Thoracic aorta (tissue), 2 donors: ENCODE results near the gene AKR7A2. TPM values are rescaled to one million over a fixed set of nuclear protein-coding genes. Genes with fewer than 3 reads are reported as not detected.
A peak's percentile ranks its signal among the peaks of the same experiment; 100 is the strongest.

Source experiments
- ATAC-seq: fragments of 150-250 bp; one replicate; pipeline ENCODE4 v1.8.0; 2017; ENCODE audit warnings: low read depth; ENCODE audit not compliant: insufficient number of reproducible peaks, low FRiP score
- DNase-seq: peaks from one replicate; pipeline ENCODE4 v3.0.0-alpha.2; 2020; ENCODE audit warnings: low spot score
- H3K27ac ChIP-seq, 2 donors: fragments of 200-600 bp; sonication (generic); 1 replicate in 1 of 2; 2 replicates in 1 of 2; pipeline ENCODE4 v1.5.1; 2016; ENCODE audit warnings: mild to moderate bottlenecking in 2 of 2, moderate library complexity in 2 of 2
- H3K27me3 ChIP-seq: fragments of 200-600 bp; sonication (generic); replicated peaks from 2 replicates; pipeline ENCODE4 v1.6.0; 2016; ENCODE audit warnings: mild to moderate bottlenecking; ENCODE audit not compliant: insufficient read depth
- H3K36me3 ChIP-seq: fragments of 200-600 bp; sonication (generic); one replicate; pipeline ENCODE4 v1.5.1; 2016
- H3K4me1 ChIP-seq, 2 donors: fragments of 200-600 bp; sonication (generic); 1 replicate in 1 of 2; 2 replicates in 1 of 2; pipeline versions ENCODE4 v1.5.1 to v1.6.0; 2016; ENCODE audit warnings: low read depth in 2 of 2, mild to moderate bottlenecking in 1 of 2; ENCODE audit not compliant: control insufficient read depth in 1 of 2
- H3K4me3 ChIP-seq: fragments of 200-600 bp; sonication (generic); 2 replicates; pipeline ENCODE4 v1.5.1; 2016; ENCODE audit warnings: mild to moderate bottlenecking
- H3K9me3 ChIP-seq: fragments of 200-600 bp; sonication (generic); 2 replicates; pipeline ENCODE4 v1.5.1; 2016
- total RNA-seq, 2 donors: library from RNA; depleted of rRNA; stranded (reverse); fragments of >200 nt; gene quantifications; one replicate each; pipeline versions ENCODE4 v1.1.0 to v1.2.3, GENCODE V29; 2016
- TF ChIP-seq, protein P1 (sequence below): fragments of 200-600 bp; sonication (generic); IDR thresholded peaks from one replicate; pipeline ENCODE4 v1.5.1; 2019; ENCODE audit warnings: antibody characterized with exemption

The AKR7A2 gene
- 10 to 100 TPM; 67.1 to 71.5 TPM for total RNA-seq

DNA sequence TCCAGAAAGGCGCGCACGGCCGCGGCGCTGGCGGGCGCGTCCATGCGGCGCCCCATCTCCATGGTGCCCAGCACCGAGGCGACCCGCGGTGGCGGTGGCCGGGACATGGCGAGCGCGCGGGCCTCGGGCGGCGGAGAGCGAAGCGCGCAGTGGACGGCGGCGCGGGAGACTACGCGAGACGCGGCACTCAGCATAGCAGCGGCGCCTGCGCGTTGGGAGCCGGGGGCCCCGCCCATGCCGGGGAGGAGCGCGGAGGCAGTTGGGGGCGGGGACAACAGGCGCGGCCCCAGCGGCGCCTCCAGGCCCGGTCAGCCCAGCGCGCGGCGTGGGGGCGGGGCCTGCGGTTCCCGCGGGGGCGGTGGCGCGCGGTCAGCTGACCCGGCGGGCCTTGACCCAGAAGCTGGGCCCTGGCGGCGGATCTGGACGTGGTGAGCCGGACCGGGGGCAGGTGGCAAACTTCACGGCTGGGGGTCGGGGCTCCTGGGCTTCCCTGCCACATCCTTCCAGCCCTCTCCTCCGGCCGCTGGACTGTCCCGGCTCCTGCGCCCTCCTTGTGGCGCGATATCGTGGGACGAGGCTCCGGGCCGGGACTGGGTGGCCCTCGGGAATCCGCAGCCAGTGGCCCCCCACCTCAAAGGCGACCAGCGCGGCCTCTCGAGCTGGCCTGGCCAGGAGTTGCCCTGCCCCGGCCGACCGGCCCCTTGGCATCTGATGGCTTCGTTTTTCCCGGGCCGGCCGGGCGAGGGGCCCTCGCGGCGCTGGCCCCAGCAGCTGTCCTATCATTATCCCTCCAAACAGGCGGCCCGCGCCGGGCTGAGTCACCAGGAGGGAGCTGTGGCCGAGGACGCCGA is at the start of gene AKR7A2, which contains the start of gene SLC66A1:
TSS of gene AKR7A2 (minus strand) at position 214 of the 851 bp plus-strand sequence. CDS start at position 194, 20 bp downstream.
TSS of gene SLC66A1 (plus strand) at position 396 of the 851 bp plus-strand sequence. CDS start 5,352 bp downstream, outside the sequence.
- peak; percentile 82 for ATAC-seq
- peak within 1 kb of the TSS; percentile 63 to 85 for H3K27ac ChIP-seq
- TF ChIP-seq, protein P1, sequence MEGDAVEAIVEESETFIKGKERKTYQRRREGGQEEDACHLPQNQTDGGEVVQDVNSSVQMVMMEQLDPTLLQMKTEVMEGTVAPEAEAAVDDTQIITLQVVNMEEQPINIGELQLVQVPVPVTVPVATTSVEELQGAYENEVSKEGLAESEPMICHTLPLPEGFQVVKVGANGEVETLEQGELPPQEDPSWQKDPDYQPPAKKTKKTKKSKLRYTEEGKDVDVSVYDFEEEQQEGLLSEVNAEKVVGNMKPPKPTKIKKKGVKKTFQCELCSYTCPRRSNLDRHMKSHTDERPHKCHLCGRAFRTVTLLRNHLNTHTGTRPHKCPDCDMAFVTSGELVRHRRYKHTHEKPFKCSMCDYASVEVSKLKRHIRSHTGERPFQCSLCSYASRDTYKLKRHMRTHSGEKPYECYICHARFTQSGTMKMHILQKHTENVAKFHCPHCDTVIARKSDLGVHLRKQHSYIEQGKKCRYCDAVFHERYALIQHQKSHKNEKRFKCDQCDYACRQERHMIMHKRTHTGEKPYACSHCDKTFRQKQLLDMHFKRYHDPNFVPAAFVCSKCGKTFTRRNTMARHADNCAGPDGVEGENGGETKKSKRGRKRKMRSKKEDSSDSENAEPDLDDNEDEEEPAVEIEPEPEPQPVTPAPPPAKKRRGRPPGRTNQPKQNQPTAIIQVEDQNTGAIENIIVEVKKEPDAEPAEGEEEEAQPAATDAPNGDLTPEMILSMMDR: no peak
- peaks cover 9% of the 10 kb centered on the region for H3K36me3 ChIP-seq
- peak within 1 kb of the TSS; percentile 96 for H3K4me3 ChIP-seq
- no peaks in the 10 kb centered on the region for H3K9me3 ChIP-seq
- H3K4me1 ChIP-seq: peaks cover 28 to 34% of the 10 kb centered on the region in 2 donors
- DNase-seq: peak; percentile 63
- H3K27me3 ChIP-seq: no peaks in the 10 kb centered on the region

DNA sequence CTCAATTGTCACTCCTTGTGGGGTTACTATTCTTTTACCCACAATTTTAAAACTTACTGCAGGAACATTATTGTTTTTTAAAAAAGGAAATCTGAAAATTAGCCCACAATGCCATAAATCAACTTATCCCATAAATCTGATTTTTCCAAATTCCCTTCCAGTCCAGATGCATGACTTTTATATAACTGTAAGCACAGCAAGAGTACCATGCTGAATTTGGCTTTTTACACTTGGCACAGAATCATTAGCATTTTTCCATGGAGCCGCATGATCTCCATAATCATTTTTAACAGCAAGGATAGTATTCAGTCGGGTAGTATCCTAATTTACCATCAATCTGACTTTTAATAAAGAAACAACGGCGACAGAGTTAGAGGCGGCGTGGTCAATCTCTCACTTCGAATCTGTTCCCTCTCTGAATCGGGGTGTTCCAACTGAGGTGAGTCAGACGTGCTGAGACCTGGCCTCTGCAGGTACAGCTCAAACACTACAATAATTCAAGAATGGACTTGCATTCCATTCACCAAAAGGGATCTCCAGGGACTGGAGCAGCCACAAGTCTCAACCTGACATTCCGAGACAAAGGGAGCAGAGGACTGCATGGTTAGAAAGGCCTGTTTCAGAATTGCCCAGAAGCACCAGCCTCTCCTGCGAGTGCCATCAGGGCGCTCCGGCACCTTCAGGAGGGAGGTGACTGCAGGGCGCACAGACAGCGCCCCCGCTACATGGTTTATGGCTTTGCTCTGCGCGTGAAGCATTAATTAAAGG is 49.1 kb upstream of the AKR7A2 start:
- peaks cover 9% of the 10 kb centered on the region for H3K36me3 ChIP-seq
- no peak for DNase-seq
- TF ChIP-seq, protein P1: no peak
- H3K27ac ChIP-seq: no peak overlapping the region
- no peak for ATAC-seq
- no peaks in the 10 kb centered on the region for H3K27me3 ChIP-seq
- H3K4me3 ChIP-seq: no peak overlapping the region
- H3K4me1 ChIP-seq: peaks cover 0 to 30% of the 10 kb centered on the region in 2 donors
- H3K9me3 ChIP-seq: no peaks in the 10 kb centered on the region

DNA sequence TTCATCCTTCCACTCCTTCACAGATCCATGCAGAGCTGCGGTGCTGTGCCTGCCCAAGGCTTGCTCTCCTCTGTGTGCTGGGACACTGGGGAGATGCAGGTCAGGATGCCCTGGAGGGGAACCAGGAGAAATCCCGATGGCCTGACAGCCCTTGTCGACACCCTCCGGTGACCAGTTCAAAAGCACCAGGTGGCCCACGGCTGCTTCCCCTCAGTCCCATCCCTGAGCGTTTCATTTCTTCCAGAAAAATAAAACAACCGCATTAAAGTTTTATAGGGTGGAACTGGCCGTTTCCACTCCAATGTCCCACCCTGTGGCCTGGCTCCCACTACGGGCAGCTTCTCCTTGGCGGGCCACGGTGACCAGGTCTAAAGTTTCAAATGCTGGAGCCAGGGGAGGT is 48.5 kb upstream of the AKR7A2 start:
- ATAC-seq: no peak
- Histone ChIP-seq H3K27ac (no peak overlapping the region), H3K27me3 (no peaks in the 10 kb centered on the region)

DNA sequence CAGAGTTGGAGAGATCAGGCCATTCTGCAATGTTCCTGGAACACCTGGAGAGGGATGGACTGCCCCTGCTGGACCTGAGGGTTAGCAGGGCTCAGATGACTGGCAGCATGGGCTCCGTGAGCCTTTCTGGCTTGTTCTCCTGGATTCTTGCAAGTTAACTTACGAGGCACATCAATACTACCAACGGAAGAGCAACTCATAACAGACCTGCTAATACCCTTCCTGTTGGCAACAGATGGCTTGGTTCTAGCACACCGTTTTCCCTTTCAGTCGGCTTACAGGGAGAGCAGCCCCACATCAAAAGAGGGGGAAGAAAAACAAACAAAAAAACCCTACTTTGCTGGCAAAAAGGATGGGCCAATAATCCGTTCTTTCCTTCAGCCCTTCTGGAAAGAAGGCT is 48.1 kb upstream of the AKR7A2 start:
- Histone ChIP-seq H3K27ac (no peak overlapping the region), H3K36me3 (peaks cover 19% of the 10 kb centered on the region), H3K9me3 (no peaks in the 10 kb centered on the region), H3K27me3 (no peaks in the 10 kb centered on the region), H3K4me1 (peaks cover 0 to 24% of the 10 kb centered on the region in 2 donors), H3K4me3 (no peak overlapping the region)
- TF ChIP-seq, protein P1: no peak
- DNase-seq (no peak), ATAC-seq (no peak)

More for the DNA sequence above, 48.5 kb upstream of the AKR7A2 start:
- no peak overlapping the region for H3K4me3 ChIP-seq
- no peak for DNase-seq
- H3K9me3 ChIP-seq: no peaks in the 10 kb centered on the region
- TF ChIP-seq, protein P1: no peak
- H3K36me3 ChIP-seq: peaks cover 15% of the 10 kb centered on the region
- H3K4me1 ChIP-seq: peaks cover 0 to 24% of the 10 kb centered on the region in 2 donors

DNA sequence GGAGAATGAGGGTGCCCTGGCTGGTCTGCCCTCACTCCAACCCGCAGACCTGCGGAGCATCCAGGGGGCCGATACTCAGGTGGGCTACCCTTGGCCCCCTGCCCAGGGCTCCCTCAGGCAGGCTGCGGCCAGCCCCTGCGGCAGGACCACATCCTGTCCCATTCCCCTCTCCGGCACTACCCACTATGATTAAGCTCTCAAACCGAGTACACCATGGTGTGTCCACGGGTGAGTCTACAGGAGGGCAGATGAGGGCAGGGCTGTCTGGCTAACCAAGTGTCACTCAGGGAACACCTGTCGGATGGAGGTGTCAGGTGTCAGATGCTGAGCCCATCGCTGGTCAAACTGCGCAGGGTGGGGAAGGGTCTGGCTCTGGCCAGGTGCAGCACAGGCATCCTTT is 47.4 kb upstream of the AKR7A2 start:
- no peak overlapping the region for H3K4me3 ChIP-seq
- no peaks in the 10 kb centered on the region for H3K9me3 ChIP-seq
- H3K27ac ChIP-seq: no peak overlapping the region
- H3K36me3 ChIP-seq: peaks cover 25% of the 10 kb centered on the region
- DNase-seq (no peak), ATAC-seq (no peak)
- H3K4me1 ChIP-seq: peaks cover 0 to 24% of the 10 kb centered on the region in 2 donors
- TF ChIP-seq, protein P1: no peak
- H3K27me3 ChIP-seq: no peaks in the 10 kb centered on the region
